ENCODE data around the gene CCNB2. TPM values are rescaled to one million over a fixed set of nuclear protein-coding genes. Genes with fewer than 3 reads are reported as not detected.

The CCNB2 gene
- total and polyA plus RNA-seq, 9 of the 15 experiments (the other 6 are each of a cell fraction or from before 2014, with no cell fraction given) = 84.8 to 266 (median 124) TPM

DNA sequence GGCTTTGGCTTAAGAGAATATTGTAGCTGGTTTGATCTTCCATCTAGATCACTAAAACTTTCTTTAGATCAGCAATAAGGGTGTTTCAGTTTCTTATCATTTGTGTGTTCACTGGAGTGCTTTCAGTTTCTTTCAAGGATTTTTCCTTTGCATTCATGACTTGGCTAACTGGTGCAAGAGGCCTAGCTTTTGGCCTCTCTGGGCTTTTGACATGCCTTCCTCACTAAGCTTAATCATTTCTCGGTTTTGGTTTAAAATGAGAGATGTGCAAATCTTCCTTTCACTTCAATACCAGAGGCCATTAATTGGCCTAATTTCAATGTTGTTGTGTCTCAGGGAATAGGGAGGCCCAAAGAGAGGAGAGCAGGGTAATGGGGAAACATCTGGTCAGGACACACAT, 30.3 kb upstream of the CCNB2 start (continued):
- TF ChIP-seq ZBTB33 (CRISPR knock-in tag; IDR thresholded peaks at IDR 0.05) = no peak
- TF ChIP-seq ZNF324 (CRISPR knock-in tag; IDR thresholded peaks at IDR 0.05) = no peak
- no peak for TF ChIP-seq ZNF143 (CRISPR knock-in tag; IDR thresholded peaks at IDR 0.05)
- no peak for TF ChIP-seq E2F5 (CRISPR knock-in tag; IDR thresholded peaks at IDR 0.05)
- no peak for TF ChIP-seq FOXA3 (CRISPR knock-in tag; conservative IDR thresholded peaks at IDR 0.05 in 1 of 2, IDR thresholded peaks at IDR 0.05 in 1 of 2)
- no peak for TF ChIP-seq ILF3 (IDR thresholded peaks at IDR 0.05; ENCODE audit: borderline replicate concordance)

DNA sequence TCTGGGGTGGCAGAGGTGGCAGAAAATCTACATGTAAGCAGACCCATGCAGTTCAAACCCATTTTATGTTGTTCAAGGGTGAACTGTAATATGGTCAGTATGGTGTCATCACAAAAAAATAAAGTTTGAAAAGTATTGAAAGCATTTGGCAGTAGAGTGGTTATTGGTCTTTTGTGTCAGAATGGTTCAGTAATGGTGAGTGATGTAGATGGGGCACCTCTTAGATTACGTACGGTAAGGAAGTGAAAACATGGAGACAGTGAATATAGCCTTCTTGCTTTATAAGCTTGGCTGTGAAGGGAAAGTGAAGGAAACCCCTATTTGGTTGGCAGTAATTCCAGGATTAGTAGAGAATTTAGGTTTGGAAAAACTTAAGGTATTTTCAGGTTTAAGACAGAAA, 17.2 kb upstream of the CCNB2 start:
- TF ChIP-seq SMARCE1 (IDR thresholded peaks at IDR 0.05) = no peak
- TF ChIP-seq TBL1XR1 (IDR thresholded peaks at IDR 0.05; ENCODE audit: low read length in 2 of 2) = no peak
- no peak for TF ChIP-seq ZNF696 (CRISPR knock-in tag; conservative IDR thresholded peaks at IDR 0.05)
- TF ChIP-seq ARID1B (IDR thresholded peaks at IDR 0.05) = no peak
- no peak for TF ChIP-seq CREB1 (IDR thresholded peaks at IDR 0.05)
- no peak for TF ChIP-seq CREB1 (CRISPR knock-in tag; IDR thresholded peaks at IDR 0.05)
- no peak for TF ChIP-seq ZNF134 (CRISPR knock-in tag; conservative IDR thresholded peaks at IDR 0.05)
- intact Hi-C loops (cut with micrococcal nuclease) (no loop called here), in situ Hi-C loops (cut with MboI) (no loop called here)
- Histone ChIP-seq H3K27me3 (ENCODE audit: control insufficient read depth in 2 of 2, insufficient read depth in 2 of 2, low read length in 2 of 2) (no peaks in the 10 kb centered on the region), H4K20me1 (replicated peaks; ENCODE audit: control insufficient read depth, insufficient read depth, low read length) (no peaks in the 10 kb centered on the region), H2AFZ (ENCODE audit: low read depth, low read length) (no peak overlapping the region), H3K9me3 (replicated peaks; ENCODE audit: control insufficient read depth, insufficient read depth, low read depth, low read length) (no peaks in the 10 kb centered on the region), H3K36me3 (ENCODE audit: control insufficient read depth, insufficient read depth, low read length) (peaks cover 81% of the 10 kb centered on the region), H3K4me3 (no peak overlapping the region), H3K9ac (ENCODE audit: insufficient read depth in 1 of 2, low read depth in 2 of 2, low read length in 2 of 2) (no peak overlapping the region), H3K79me2 (ENCODE audit: control insufficient read depth, insufficient read depth, low read length) (no peaks in the 10 kb centered on the region), H3K4me2 (ENCODE audit: insufficient read depth, low read length) (no peak overlapping the region), H3K4me1 (replicated peaks in 1 of 2; ENCODE audit: control insufficient read depth in 2 of 2, insufficient read depth in 2 of 2, low read length in 2 of 2) (no peaks in the 10 kb centered on the region), H3K9me1 (ENCODE audit: control insufficient read depth, insufficient read depth, low read length) (no peaks in the 10 kb centered on the region), H3K27ac (ENCODE audit: extremely low read depth, low read depth, low read length) (no peak overlapping the region)
- DNase-seq (ENCODE audit: extremely low read depth in 1 of 4, low spot score in 3 of 4) = no peak
- no TSS peak for BruUV-seq (replicated peaks)
- WGBS (ENCODE audit: insufficient coverage, low coverage, missing lambda C conversion rate) = 85% methylated on average over 2 of the region's 2 CpGs
- ATAC-seq = no peak
- no peak for FAIRE-seq
- POLR2A ChIA-PET = interaction anchor here (0.6 kb wide), 2 partner anchors 23 to 315 kb away, joined by 3 to 4 read pairs; no protein-coding TSS in a partner anchor
- CTCF ChIA-PET (ENCODE audit: low intra/inter-chr PET ratio) = no interaction called here
